Heart left ventricle (tissue), 13 donors: ENCODE data around the gene ITGAX.

Experiments used
- CTCF ChIP-seq, 12 donors: fragments of 200-600 bp; sonication (generic) in 4 of 12; IDR thresholded peaks; one replicate each; pipeline versions ENCODE4 v1.5.0 to v1.8.0; 2018 to 2022; ENCODE audit warnings: antibody characterized with exemption in 12 of 12, mild to moderate bottlenecking in 5 of 12
- POLR2A ChIP-seq, 2 donors: fragments of 450-650 bp; IDR thresholded peaks; one replicate each; pipeline ENCODE4 v1.6.1; 2017; ENCODE audit warnings: antibody characterized with exemption in 2 of 2, mild to moderate bottlenecking in 2 of 2, moderate library complexity in 2 of 2
- donor health status: ischemic (EF 13 %, LVEDD 7.1; RV severe dilation, severe dysfunction).
- donor health status: DM: no; HTN: yes; CAD: no.
- donor health status: DM: no; HTN: no; CAD: no.
- donor health status: ischemic (EF 25% LVEDD 6.9; RV normal size, moderate dysfunction).
- donor health status: ischemic (EF 25% LVEDD 5.7; RV mildly dilated, moderate dysfunction).
- donor health status: ischemic (EF 35%, LVEDD 5.7; RV mildly dilated, moderate dysfunction).
- donor health status: nonischemic (EF 11% LVEDD 7.7; RV severe dilation, severe dysfunction).
- donor health status: DM: yes; HTN: yes; CAD: no.
- donor health status: PGD.
- donor health status: ischemic (EF 29% LVEDD 5.4; RV normal size, mild dysfunction).
- donor health status: nonischemic (EF 23%, LVEDD 6.1; RV moderate dilation, normal function).

GRCh38 chr16:31325171-31325570 is 29.8 kb upstream of the ITGAX start:
- TF ChIP-seq CTCF (IDR thresholded peaks at IDR 0.05) (no peak), POLR2A (IDR thresholded peaks at IDR 0.05) (no peak)
